HG03354 (cell line): ENCODE results near the gene ADCY1.

Experiments used
- ATAC-seq: cut with Tn5 transposase; IDR thresholded peaks from one replicate; pipeline ENCODE4 v1.9.1; 2021; ENCODE audit warnings: mild to moderate bottlenecking; ENCODE audit not compliant: unreplicated experiment, poor library complexity, severe bottlenecking

ADCY1 gene

DNA sequence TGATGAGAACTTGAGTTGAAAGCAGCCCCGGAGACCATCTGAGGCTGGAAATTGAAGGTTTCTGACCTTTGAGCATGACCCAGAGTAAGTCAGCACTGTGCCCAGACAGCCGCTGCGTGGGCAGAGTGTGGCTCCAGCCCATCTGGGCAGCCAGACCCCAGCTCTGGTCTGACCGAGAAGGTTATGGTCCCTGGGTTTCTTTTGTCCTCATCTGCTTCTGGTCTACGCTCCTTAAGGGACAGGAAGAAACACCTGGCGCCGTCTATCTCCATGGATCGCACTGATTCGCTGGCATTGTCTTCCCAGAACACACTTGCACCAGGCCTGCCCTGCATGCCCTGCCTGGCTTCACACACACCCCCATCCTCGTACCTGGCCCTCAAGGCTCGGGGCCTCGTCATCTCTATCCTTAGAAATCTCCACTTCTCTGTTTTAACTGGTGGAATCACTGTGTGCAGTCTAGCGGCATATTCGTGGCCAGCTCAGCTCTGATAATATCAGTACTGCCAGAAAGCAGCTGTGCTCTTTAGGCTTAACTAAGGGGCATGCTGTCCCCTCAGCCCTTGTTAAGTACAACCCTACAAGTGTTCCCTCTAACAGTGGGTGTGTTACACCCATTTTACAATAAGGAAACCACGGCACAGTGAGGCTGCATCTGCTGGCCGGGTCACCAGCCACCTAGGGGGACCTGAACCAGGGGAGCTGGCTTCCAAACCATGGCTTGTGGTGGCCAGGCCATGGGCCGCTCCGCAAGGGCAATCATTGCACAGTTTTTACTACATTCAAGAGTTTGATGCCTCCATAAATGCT is 127.7 kb downstream of the ADCY1 start:
- no peak for ATAC-seq

DNA sequence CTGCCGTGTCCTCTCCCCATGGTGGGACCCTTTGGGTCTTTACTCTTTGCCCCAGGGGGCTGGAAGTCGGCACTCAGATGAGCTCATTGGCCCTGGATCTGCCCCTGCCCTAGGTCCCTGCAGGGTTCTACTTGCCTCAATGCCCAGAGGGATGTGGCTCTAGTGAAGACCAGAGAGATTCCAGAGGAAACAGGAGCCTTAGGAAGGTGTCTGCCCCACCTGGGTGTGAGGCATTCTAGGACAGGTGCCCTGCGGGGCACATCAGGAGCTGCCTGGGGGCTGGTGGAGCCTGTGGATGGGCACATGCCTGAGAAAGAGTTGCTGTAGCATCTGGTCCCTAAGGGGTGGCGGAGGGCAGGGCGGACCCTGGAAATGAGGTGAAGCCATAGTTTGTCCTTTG is 128.6 kb downstream of the ADCY1 start:
- ATAC-seq = no peak

DNA sequence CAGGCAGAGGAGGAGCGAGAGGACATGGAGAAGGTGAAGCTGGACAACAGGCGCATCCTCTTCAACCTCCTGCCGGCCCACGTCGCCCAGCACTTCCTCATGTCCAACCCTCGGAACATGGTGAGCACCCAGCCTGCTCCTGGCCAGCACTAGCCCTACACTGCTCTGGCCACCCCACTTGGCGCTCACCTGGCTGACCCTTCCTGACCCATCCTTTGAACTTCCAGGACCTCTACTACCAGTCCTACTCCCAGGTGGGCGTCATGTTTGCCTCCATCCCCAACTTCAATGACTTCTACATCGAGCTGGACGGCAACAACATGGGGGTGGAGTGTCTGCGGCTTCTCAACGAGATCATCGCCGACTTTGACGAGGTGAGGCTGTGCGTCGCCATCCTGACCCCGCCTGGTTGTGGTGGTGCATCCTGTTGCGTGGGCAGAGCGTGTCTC is 129.2 kb downstream of the ADCY1 start:
- ATAC-seq = no peak

DNA sequence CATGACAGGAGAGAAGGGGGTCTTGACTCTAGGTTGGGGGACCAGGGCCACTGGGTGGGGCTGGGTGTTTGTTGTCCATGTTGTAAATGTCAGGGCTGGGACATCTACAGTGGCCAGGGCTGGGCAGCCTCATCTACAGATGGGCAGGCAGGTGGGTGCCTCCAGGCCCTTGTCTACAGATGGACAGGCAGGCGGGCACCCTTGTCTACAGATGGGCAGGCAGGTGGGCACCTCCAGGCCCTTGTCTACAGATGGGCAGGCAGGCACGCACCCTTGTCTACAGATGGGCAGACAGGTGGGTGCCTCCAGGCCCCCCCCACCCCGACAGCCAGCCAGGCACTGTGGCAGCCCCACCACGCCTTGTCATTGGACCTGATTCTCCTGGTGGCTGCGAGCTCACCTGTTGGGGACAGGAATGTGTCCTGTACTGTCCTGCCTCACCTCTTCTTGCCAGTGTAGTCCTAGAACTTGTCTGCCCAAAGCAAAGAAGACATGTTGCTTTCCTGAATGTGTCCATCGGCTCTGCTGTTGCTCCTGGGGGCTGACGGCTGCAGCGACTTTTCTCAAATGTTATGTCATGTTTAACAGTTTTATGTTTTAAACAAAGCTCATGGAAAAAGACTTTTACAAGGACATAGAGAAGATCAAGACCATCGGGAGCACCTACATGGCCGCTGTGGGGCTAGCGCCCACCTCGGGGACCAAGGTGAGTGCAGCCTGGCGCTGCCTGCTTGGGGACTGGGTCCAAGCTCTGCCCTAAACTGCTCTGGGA is 129.9 kb downstream of the ADCY1 start:
- ATAC-seq = no peak

- no peak for ATAC-seq
These were observed 130.5 kb downstream of the ADCY1 start for GRCh38 chr7:45704683-45705016.

DNA sequence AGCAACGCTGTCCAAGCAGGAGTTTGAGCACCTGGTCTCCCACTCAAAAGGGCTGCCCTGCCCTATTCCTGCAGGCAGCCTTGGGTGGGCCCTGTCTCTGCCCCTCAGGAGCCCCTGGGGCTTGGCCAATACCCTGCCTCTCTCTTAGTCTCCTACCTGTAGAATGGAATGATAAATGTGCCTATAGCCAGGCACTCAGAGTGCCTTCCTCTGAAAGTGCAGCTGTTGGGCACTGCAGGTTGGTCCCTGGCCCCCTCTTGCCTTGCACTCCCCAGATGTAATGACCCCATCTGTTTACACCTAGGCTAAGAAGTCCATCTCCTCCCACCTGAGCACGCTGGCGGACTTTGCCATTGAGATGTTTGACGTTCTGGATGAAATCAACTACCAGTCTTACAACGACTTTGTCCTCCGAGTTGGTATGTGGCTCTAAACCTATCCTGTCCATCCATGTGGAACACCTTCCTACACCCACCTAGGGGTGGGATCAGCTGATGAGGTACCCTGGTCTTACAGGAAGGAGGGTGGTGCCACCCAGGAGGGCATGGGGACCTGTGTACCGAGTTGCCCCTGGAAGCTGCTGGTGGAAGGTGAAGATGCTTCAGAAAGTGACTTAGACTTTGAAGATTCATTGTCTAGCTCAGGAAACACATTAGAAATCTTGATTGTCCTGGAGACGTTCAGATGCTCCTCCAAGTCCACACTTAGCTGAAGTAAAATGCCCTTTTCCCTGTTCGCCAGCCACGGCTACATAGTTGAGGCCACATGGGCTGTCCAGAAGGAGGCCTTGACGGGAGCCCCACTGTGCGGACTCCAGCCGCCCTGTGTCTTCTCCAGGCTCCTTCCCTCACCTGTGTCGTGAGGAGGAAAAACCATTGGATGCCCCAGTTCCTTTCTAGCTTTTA is 134.1 kb downstream of the ADCY1 start:
- ATAC-seq = no peak

- ATAC-seq = no peak
These were observed 135.2 kb downstream of the ADCY1 start for GRCh38 chr7:45709168-45710042.

GRCh38 chr7:45710271-45711160 is 136.3 kb downstream of the ADCY1 start:
- ATAC-seq = no peak

- ATAC-seq = no peak
These were observed 137.0 kb downstream of the ADCY1 start for GRCh38 chr7:45711161-45711490.

GRCh38 chr7:45712057-45712689 is 138.0 kb downstream of the ADCY1 start:
- ATAC-seq = no peak

GRCh38 chr7:45712872-45713668 is 138.9 kb downstream of the ADCY1 start:
- no peak for ATAC-seq

GRCh38 chr7:45713669-45714520 is 139.7 kb downstream of the ADCY1 start:
- no peak for ATAC-seq

- ATAC-seq = no peak
These were observed 140.3 kb downstream of the ADCY1 start for GRCh38 chr7:45714521-45714820.

GRCh38 chr7:45715471-45716352 is 141.5 kb downstream of the ADCY1 start:
- ATAC-seq = no peak

DNA sequence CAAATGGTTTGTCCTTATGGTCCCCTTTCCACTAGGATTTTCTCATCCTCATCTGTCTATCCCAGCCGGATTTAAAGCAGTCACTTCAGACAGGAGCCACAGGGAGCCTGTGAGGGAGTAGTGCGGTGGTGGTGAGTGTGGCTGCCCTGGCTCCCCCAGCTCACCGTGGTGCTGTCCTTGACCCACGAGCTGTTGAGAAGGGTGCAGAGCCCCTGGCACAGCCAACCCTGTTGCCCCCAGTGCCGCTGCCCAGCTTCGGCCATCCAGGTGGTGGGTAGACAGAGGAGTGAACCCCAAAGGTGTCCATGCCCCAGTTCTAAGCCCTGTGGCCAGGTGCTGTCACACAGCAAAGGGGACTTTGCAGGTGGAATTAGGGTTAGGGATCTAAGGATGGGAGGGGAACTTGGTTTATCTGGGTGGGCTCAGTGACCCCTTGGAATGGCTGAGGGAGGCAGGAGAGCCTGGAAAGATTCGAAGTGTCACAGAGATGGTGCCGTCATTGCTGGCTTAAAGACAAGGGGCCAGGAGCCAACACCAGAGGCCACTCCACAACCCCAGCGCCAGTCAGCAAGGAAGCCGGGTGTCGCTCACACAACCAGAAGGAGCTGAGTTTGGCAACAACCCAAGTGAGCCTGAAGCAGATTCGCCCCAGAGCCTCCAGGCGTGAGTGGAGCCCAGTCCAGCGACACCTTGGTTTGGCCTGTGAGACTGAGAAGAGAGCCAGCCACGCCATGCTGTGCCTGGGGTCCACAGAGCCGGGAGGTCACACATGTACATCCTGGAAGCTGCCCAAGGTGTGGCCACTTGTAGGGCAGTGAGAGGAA is 142.4 kb downstream of the ADCY1 start:
- no peak for ATAC-seq
